Loucy (cell line): Measurements from ENCODE around the gene TTC14.

Experiments used
- EZH2phosphoT487 ChIP-seq: fragments of 200-600 bp; IDR thresholded peaks from 2 replicates; pipeline ENCODE4 v1.6.1; 2018; ENCODE audit warnings: antibody characterized with exemption, mild to moderate bottlenecking, moderate library complexity, borderline replicate concordance
- TF ChIP-seq, protein P1 (sequence below): fragments of 200-600 bp; sonication (generic); conservative IDR thresholded peaks from 2 replicates; pipeline ENCODE4 v1.5.1; 2014; ENCODE audit warnings: mild to moderate bottlenecking, antibody characterized with exemption, low read length

DNA sequence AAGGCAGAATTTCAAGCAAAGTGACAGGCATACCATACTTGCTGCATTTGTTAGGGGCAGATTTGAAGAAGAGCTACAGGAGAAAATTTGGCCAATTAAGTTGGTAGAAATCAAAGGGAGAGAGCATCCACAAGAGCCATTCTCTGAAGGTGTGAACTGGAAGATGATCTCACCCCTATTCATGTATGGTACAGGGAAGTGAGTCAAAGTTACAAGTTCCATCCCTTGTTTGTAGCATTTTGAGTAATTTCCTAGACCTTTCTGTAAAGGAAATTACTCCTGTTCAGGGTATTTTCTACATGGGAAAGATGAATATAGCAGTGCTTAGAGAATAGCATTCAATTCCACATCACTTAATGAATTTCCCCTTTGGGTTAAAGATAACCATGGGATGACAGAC lies 28.4 kb downstream of the TTC14 start:
- TF ChIP-seq, protein P1, sequence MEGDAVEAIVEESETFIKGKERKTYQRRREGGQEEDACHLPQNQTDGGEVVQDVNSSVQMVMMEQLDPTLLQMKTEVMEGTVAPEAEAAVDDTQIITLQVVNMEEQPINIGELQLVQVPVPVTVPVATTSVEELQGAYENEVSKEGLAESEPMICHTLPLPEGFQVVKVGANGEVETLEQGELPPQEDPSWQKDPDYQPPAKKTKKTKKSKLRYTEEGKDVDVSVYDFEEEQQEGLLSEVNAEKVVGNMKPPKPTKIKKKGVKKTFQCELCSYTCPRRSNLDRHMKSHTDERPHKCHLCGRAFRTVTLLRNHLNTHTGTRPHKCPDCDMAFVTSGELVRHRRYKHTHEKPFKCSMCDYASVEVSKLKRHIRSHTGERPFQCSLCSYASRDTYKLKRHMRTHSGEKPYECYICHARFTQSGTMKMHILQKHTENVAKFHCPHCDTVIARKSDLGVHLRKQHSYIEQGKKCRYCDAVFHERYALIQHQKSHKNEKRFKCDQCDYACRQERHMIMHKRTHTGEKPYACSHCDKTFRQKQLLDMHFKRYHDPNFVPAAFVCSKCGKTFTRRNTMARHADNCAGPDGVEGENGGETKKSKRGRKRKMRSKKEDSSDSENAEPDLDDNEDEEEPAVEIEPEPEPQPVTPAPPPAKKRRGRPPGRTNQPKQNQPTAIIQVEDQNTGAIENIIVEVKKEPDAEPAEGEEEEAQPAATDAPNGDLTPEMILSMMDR: no peak
- TF ChIP-seq EZH2phosphoT487: no peak
